ENCODE measurements around the gene SCMH1.
"Not testable (repeated sequence)": the region's sequence is repeated elsewhere in the genome, so short reads cannot be mapped to it uniquely, and the experiment has no call there.

SCMH1 gene

GRCh38 chr1:41200728-41201127 is 41.4 kb downstream of the SCMH1 start:
- no peak for DNase-seq

GRCh38 chr1:41199375-41199774 is 42.7 kb downstream of the SCMH1 start:
- no peak for DNase-seq

- DNase-seq = no peak
Observed at GRCh38 chr1:41192456-41193178, 49.5 kb downstream of the SCMH1 start.

- DNase-seq = no peak
Observed at GRCh38 chr1:41184446-41184845, 57.7 kb downstream of the SCMH1 start.

- DNase-seq = not testable (repeated sequence)
Observed at GRCh38 chr1:41178230-41178629, 63.9 kb downstream of the SCMH1 start.

- no peak for DNase-seq
Observed at GRCh38 chr1:41175546-41175945, 66.6 kb downstream of the SCMH1 start.

DNA sequence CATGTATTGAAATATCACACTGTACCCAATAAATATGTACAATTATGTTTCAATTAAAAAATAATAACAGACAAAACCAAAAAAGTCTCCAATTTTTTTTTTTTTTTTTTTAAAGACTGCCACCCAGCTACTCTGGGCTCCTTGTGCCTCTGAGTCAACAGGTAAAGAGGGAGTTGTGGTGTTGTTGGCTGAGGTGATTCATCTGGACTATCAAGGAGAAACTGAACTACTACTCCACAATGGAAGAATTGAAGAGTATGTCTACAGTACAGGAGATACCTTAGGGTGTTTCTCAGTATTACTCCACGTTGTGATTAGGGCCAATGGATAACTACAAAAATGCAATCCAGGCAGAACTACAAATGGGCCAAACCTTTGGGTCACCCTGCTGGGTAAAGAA is 67.9 kb downstream of the SCMH1 start:
- no peak for DNase-seq

DNA sequence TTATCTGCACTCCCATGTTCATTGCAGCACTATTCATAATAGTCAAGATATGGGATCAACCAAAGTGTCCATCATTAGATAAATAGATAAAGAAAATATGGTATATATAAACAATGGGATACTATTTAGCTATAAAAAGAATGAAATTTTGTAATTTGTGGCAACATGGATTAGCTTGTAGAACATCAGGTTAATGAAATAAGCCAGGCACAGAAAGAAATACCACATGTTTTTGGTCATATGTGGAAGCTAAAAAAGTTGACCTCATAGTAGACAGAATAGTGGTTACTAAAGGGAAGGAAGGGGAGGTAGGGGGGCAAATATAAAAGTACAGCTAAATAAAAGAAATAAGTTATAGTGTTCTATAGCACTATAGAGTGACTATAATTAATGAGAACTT is 68.5 kb downstream of the SCMH1 start:
- DNase-seq = no peak

GRCh38 chr1:41171266-41171874 is 70.7 kb downstream of the SCMH1 start:
- no peak for DNase-seq

DNA sequence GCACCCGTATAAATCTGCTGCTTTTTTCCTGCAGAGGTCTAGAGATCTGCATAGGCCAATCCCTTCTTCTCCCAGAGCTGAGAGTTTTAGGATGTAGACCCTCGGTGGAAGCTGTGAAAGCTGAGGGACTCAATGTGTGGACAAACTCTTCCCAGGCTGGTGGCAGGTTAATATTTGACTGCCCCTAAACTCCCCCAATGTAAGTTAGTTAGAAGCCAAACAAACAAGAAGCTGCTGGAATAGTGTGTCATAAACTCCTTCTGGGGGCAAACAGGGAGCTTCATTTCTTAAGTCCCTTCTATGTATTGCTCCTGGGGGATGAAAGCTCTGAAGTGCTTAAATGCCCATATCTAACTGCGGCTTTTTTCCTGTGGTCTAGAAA is 72.3 kb downstream of the SCMH1 start:
- no peak for DNase-seq

DNA sequence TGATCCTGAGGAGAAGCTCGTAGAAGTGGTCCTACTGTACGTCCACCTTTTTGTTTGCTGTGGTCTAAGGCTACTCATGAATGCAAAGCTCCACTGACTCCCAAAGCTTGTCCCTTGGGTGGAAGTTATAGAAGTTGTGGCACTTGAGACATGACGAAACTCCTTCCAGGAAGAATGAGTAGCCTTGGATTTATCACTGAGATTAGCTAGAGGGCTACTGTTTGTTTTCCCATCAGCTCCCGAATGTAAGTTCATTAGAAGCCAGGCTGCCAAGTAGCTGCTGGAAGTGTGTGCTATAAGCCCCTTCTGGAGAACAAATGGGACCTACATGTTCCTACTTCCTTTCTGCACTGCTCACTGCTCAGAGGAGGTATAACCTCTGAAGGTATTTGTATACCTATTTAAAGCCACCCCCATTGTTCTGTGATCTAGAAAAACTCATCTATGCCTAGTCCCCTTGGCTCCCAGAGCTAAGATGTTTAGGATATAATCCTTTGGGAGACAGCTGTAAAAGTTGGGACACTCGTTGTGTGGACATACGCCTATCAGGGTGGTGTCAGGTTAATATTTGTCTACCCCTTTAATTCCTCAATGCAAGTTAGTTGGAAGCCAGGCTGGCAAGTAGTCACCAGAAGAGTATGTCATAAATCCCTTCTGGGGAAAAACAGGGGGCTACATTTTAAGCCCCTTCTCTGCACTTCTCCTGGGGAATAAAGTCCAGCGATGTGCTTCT is 72.9 kb downstream of the SCMH1 start:
- no peak for DNase-seq

DNA sequence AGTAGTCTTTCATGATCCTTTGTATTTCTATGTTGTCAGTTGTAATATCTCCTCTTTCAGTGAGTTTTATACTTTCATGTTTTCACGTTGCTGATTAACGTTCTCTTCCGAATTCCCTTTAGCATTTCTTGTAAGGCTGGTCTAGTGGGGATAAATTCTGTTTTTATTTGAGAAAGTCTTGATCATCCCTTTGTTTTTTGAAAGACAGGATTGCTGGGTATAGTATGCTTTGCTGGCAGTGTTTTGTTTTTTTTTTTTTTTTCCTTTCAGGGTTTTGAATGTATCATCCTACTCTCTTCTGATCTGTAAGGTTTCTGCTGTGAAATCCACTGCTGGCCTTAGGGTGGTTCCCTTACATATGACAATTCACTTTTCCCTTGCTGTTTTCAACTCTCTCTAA is 74.4 kb downstream of the SCMH1 start:
- no peak for DNase-seq

GRCh38 chr1:41164727-41165126 is 77.4 kb downstream of the SCMH1 start:
- no peak for DNase-seq

DNA sequence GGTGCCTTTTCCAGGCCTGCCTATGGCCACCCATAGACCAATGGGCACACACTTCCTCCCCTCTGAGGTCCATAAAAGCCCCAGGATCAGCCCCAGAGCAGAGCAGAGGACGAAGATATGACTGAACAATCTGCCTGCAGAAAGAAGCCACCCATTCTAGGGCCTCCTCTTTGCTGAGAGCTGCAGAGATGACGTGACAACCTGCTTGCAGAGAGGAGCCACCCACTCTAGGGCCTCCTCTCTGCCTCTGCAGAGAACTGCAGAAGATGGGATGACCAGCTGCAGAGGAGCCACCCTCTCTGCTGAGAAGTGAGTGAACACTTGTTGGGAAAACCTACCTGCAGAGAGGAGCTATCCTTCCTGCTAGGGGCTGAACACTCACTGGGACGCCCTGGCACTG is 79.7 kb downstream of the SCMH1 start:
- no peak for DNase-seq

GRCh38 chr1:41161846-41162245 is 80.3 kb downstream of the SCMH1 start:
- DNase-seq = no peak

DNA sequence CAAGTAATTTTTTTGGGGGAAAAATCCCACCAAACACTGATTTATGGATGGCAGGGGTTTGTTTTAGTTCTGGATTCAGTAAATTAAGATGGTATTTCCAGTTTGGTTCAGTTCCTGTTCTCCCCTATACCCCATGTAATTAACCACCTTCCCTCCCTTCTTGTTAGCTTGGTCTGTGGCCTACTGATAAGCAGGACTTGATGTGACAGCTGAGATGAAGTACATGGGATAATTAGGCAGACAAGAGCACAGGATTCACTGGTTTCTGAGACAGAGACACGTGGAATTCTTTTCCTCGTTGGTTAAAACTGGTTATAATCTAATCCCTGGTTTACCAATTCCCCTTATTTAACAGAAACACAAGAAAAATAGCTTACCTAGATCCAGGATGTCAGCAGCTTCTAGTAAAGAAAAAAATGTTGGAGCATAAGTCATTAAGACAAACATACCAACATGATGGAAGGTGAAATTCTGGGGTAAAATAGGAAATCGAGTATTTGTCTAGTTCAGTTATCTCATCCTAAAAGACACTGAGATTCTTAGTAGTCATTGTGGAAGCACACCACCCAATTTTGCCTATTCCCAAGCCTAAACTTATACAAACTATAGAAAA is 81.5 kb downstream of the SCMH1 start:
- no peak for DNase-seq

- DNase-seq = no peak
Observed at GRCh38 chr1:41158966-41159365, 83.1 kb downstream of the SCMH1 start.

DNA sequence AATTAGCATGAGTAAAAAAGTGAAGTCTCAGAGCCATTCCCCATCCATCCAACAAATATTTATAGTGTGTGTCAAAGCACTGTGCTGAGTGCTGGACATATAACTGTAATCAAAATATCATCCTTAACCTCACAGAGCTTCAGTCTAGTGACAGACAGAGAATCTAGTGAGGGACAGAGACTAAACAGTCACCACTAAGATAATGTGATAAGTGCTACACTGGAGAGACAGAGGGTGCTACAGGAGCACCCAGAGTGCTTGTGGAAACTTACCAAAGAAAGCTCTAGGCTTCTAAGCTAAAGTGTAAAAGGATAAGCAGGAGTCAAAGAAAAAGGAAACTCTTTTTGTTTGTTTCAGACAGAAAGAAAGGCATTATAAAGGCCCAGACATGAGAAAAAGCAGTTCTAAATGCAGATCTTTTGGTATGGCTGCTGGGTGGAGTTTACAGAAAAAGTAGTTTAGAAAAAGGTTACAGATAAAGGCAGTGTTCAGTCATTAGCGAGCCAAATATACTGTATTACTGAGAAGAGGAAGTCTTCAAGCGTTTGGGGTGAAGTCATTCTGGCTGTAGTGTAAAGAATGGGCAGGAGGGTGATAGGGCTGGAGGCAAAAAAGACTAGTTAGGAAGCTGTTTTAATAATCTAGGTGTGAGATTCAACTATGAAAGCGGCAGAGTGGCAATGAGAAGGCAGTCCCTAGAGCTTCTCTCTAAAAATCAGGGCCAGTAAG is 83.8 kb downstream of the SCMH1 start:
- DNase-seq = no peak

DNA sequence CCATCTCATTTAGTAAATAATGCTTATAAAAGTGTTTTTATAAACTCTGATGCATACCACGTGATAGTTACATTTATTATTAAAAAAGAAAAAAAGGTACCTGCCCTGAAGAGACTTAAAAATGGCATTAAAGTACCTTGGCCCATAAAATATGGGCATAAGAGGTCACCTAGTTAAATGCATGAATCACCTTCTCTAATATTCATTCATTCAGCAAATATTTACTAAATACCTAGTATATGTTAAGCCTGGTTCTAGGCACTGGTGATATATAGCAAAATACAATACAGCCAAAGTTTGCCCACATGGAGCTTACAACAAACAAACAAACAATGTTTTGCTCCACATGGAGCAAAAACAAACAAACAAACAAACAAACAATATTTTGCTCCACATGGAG is 87.0 kb downstream of the SCMH1 start:
- no peak for DNase-seq

DNA sequence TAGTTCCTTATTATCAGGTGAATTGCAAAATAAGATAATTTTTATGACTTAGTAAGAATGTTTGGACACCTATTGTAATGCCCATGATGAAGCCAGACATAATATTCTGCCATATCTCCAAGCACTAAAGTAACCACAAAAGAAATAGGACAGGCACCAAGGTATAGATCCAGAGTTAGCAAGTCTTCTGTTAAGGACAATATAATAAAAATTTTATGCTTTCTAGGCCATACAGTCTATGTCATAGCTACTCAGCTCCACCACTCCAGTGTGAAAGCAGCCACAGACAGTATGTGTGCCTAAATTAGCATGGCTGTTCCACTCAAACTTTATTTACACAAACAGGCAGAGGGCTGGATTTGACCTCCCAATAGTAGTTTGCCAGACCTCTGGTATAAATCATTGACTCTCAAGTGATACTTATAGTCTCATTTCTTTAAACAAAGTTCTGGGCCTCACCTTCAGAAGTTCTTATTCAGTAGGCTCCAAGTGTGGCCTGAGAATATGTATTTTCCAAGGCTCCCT is 88.3 kb downstream of the SCMH1 start:
- no peak for DNase-seq

DNA sequence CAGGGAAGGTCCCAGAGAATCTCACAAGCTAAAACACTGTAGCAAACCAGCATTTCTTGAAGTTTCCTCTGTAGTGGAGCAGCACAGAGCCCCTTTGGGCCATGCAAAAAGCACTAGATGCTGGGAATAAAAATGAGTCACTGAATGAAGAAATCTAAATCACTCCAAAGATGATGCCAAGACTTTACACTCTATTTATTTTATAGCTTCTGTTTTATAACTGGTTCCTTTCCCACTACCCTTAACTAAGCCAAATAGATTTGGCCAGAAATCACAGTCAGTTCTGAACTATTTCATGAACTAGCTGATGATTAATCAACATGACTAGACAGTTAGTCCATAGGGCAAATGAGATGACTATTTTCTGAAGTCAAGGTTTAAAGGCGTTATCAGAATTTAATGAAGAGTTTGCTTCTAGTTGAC is 89.5 kb downstream of the SCMH1 start:
- no peak for DNase-seq

DNA sequence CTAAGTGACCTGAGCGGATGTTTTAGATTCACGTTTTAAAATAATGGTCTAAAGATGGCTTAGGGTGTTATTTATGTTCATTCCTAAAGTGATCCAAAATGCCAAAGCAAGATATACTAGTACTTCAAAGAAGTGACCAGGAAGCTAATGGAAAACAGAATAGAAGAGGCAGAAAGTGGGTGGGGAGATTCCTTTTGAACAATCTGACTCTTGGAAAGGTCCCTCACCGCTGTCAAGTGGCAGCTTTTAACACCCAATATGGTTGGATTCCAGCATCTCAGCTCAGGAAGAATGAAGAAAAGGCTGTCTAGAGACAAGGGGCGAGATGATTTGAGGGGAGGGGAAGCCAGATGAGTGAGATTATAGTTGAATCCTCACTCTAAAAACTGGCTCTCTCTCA is 90.3 kb downstream of the SCMH1 start:
- DNase-seq = no peak

GRCh38 chr1:41149570-41149969 is 92.5 kb downstream of the SCMH1 start:
- no peak for DNase-seq
